WERI-Rb-1 (cell line): ENCODE data around the gene SOAT1.
"Not testable (repeated sequence)": the region's sequence is repeated elsewhere in the genome, so short reads cannot be mapped to it uniquely, and the experiment has no call there.

Experiments
- DNase-seq: peaks from one replicate; pipeline ENCODE4 v3.0.0-alpha.2; 2020
- H3K27ac ChIP-seq: fragments of 250-450 bp; sonication (Bioruptor Pico); 2 replicates; pipeline ENCODE4 v1.5.1; 2020; ENCODE audit warnings: mild to moderate bottlenecking, moderate library complexity
- H3K27me3 ChIP-seq: fragments of 250-450 bp; sonication (Bioruptor Pico); 2 replicates; pipeline ENCODE4 v1.5.1; 2021; ENCODE audit warnings: mild to moderate bottlenecking, low read depth, moderate library complexity; ENCODE audit not compliant: insufficient read depth, severe bottlenecking
- H3K36me3 ChIP-seq: fragments of 250-450 bp; sonication (Bioruptor Pico); 2 replicates; pipeline ENCODE4 v1.5.1; 2020; ENCODE audit warnings: mild to moderate bottlenecking, moderate library complexity
- H3K4me3 ChIP-seq: 2 replicates; pipeline ENCODE4 v1.5.1; 2011; ENCODE audit warnings: low read depth, mild to moderate bottlenecking, control low read depth, low read length
- H3K9me3 ChIP-seq: fragments of 250-450 bp; sonication (Bioruptor Pico); 2 replicates; pipeline ENCODE4 v1.5.1; 2021; ENCODE audit warnings: mild to moderate bottlenecking, moderate library complexity; ENCODE audit not compliant: severe bottlenecking
- CTCF ChIP-seq: IDR thresholded peaks from 2 replicates; pipeline ENCODE4 v1.5.1; 2011; ENCODE audit warnings: low read depth, mild to moderate bottlenecking, control low read depth, inconsistent platforms, low read length

Gene SOAT1

GRCh38 chr1:179342740-179343404 is 49.3 kb downstream of the SOAT1 start:
- DNase-seq: no peak
- no peak for TF ChIP-seq CTCF
- H3K27ac ChIP-seq: no peak overlapping the region
- H3K9me3 ChIP-seq: no peaks in the 10 kb centered on the region
- no peaks in the 10 kb centered on the region for H3K27me3 ChIP-seq
- no peak overlapping the region for H3K4me3 ChIP-seq
- H3K36me3 ChIP-seq: peaks cover 73% of the 10 kb centered on the region

- Histone ChIP-seq H3K9me3 (no peaks in the 10 kb centered on the region), H3K36me3 (peaks cover 61% of the 10 kb centered on the region), H3K27ac (no peak overlapping the region), H3K4me3 (no peak overlapping the region), H3K27me3 (no peaks in the 10 kb centered on the region)
- no peak for DNase-seq
- no peak for TF ChIP-seq CTCF
Measured at GRCh38 chr1:179351281-179351680, 57.7 kb downstream of the SOAT1 start.

- no peak for DNase-seq
- no peak overlapping the region for H3K4me3 ChIP-seq
- no peak for TF ChIP-seq CTCF
- peaks cover 54% of the 10 kb centered on the region for H3K36me3 ChIP-seq
- H3K9me3 ChIP-seq: no peaks in the 10 kb centered on the region
- H3K27me3 ChIP-seq: no peaks in the 10 kb centered on the region
- no peak overlapping the region for H3K27ac ChIP-seq
Measured at GRCh38 chr1:179352236-179352635, 58.6 kb downstream of the SOAT1 start.

GRCh38 chr1:179353546-179353945 is 59.9 kb downstream of the SOAT1 start:
- no peak overlapping the region for H3K4me3 ChIP-seq
- DNase-seq: no peak
- H3K27ac ChIP-seq: no peak overlapping the region
- TF ChIP-seq CTCF: no peak
- H3K36me3 ChIP-seq: peaks cover 43% of the 10 kb centered on the region
- no peaks in the 10 kb centered on the region for H3K9me3 ChIP-seq
- no peaks in the 10 kb centered on the region for H3K27me3 ChIP-seq

- H3K4me3 ChIP-seq, H3K27me3 ChIP-seq, H3K9me3 ChIP-seq, DNase-seq, H3K36me3 ChIP-seq, H3K27ac ChIP-seq: not testable (repeated sequence)
Measured at GRCh38 chr1:179361631-179362030, 68.0 kb downstream of the SOAT1 start.

- Histone ChIP-seq H3K36me3 (no peaks in the 10 kb centered on the region), H3K4me3 (peak within 1 kb of the TSS; percentile 81), H3K9me3 (no peaks in the 10 kb centered on the region), H3K27me3 (no peaks in the 10 kb centered on the region), H3K27ac (peak within 1 kb of the TSS; percentile 87)
- peak; percentile 88 for DNase-seq
- no peak for TF ChIP-seq CTCF
Measured at GRCh38 chr1:179365342-179366092, 71.9 kb downstream of the SOAT1 start, which contains the start of gene AXDND1. AXDND1 (plus strand) TSS chr1:179365971; CDS start chr1:179366510, 539 bp downstream.
